ENCODE data around the gene NPEPPS.

DNA sequence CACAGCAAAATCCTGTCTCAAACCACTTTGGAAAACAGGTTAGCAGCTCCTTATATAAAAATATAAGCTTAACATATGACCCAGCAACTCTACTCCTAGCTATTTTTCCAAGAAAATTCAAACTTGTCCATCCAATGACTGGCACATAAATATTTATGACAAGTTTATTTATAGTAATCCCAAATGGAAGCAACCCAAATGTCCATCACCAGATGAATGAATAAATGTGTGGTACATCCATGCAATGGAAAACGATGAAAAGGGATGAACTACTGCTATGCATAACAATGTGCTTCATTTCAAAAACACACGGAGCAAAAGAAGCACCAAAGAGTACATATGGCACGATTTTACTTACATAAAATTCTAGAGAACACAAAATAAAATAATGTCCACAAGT is 109.2 kb downstream of the NPEPPS start:
- TF ChIP-seq EP300 (IDR thresholded peaks at IDR 0.05) = no peak
- TF ChIP-seq POLR2A (IDR thresholded peaks at IDR 0.05) = no peak
- TF ChIP-seq POLR2AphosphoS5 (IDR thresholded peaks at IDR 0.05) = no peak
